Measurements from ENCODE around the gene HOXC12. TPM values are rescaled to one million over a fixed set of nuclear protein-coding genes. Genes with fewer than 3 reads are reported as not detected.

The HOXC12 gene
- total RNA-seq, 2 donors from 2014 or later: not detected

GRCh38 chr12:53994264-53995001 is 39.7 kb downstream of the HOXC12 start:
- peaks cover 0 to 26% of the 10 kb centered on the region in 2 donors for H3K4me1 ChIP-seq
- no peaks in the 10 kb centered on the region for H3K9me3 ChIP-seq
- no peak overlapping the region for H3K27ac ChIP-seq
- peak overlapping the region in 1 of 2 donors; percentile 49 for H3K4me3 ChIP-seq
- TF ChIP-seq CTCF (IDR thresholded peaks at IDR 0.05): no peak
- no peak for DNase-seq (ENCODE audit: low spot score)
- no peaks in the 10 kb centered on the region for H3K36me3 ChIP-seq
- H3K27me3 ChIP-seq: peaks cover 66 to 94% of the 10 kb centered on the region in 2 donors

GRCh38 chr12:53995002-53995377 is 40.3 kb downstream of the HOXC12 start:
- H3K4me3 ChIP-seq: peak overlapping the region in 1 of 2 donors; percentile 49
- no peaks in the 10 kb centered on the region for H3K36me3 ChIP-seq
- no peak overlapping the region for H3K27ac ChIP-seq
- H3K9me3 ChIP-seq: no peaks in the 10 kb centered on the region
- peaks cover 0 to 32% of the 10 kb centered on the region in 2 donors for H3K4me1 ChIP-seq
- H3K27me3 ChIP-seq: peaks cover 72 to 94% of the 10 kb centered on the region in 2 donors
- no peak for DNase-seq (ENCODE audit: low spot score)
- TF ChIP-seq CTCF (IDR thresholded peaks at IDR 0.05): no peak

GRCh38 chr12:53995378-53996239 is 40.9 kb downstream of the HOXC12 start:
- peaks cover 0 to 38% of the 10 kb centered on the region in 2 donors for H3K4me1 ChIP-seq
- no peak for DNase-seq (ENCODE audit: low spot score)
- no peaks in the 10 kb centered on the region for H3K36me3 ChIP-seq
- H3K27ac ChIP-seq: no peak overlapping the region
- TF ChIP-seq CTCF (IDR thresholded peaks at IDR 0.05): no peak
- H3K9me3 ChIP-seq: no peaks in the 10 kb centered on the region
- H3K4me3 ChIP-seq: peak overlapping the region; percentile 28 to 49
- peaks cover 74 to 94% of the 10 kb centered on the region in 2 donors for H3K27me3 ChIP-seq

DNA sequence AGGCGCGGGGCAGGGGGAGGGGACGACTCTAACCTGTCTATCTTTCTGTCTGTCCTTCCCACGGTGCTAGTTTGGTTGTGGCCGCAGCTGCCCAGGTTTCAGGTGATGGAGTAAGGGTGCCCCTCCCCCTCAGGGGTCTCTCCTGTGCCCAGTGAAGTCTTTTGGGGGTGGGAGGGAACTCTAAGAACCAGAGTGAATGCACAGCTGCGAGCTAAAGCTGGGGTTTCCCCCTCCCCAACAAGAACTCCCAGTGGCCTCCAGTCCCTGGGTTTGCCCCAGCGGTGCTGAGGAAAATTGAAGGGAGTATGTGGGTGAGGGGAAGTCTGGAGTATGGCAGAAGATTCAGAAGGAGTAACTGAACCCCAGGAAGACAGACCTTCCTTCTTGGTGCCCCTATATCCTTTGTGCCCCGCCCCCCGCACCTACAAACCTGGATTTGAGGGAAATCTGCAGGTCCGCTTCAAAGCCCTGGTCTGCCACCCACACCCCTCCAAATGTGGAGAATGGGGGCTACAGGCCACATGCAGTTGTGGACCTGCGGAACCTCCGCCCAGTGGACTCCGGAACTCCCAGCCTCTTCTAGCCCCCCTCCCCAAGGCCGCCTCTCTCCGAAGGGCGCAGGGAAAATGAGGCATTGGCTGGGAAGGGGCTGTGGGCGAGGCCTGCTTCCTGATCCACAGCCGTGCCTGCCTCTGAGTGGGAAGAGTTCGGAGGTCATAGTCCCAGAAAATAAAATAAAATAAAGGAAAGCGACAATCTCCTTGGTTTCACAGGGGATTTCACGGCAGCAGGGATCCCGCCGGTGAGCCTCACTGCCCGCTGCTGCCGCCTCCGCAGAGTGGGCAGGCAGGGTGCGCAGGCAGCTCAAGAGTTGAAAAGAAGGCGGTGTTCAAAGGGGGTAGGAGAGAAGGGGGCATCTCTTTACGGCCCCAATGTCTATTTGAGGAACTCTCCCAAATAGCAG is 41.8 kb downstream of the HOXC12 start:
- Histone ChIP-seq H3K9me3 (no peaks in the 10 kb centered on the region), H3K4me1 (peaks cover 0 to 40% of the 10 kb centered on the region in 2 donors), H3K27ac (no peak overlapping the region), H3K36me3 (no peaks in the 10 kb centered on the region), H3K4me3 (peak overlapping the region; percentile 28 to 49), H3K27me3 (peaks cover 74 to 95% of the 10 kb centered on the region in 2 donors)
- DNase-seq (ENCODE audit: low spot score): no peak
- no peak for TF ChIP-seq CTCF (IDR thresholded peaks at IDR 0.05)
